HepG2 (cell line): ENCODE measurements around the gene MEG3. TPM values are rescaled to one million over a fixed set of nuclear protein-coding genes. Genes with fewer than 3 reads are reported as not detected.

Source experiments
- ATAC-seq: fragments of 200-7000 bp; cut with Tn5 transposase; 3 replicates; pipeline ENCODE4 v1.9.1; 2020; ENCODE audit warnings: mild to moderate bottlenecking, moderate library complexity
- BruUV-seq: library from RNA; stranded (reverse); fragments of 400-500 nt; replicated peaks from 2 replicates; lab custom pipeline; 2021; lab: Mats Ljungman, UMichigan
- CTCF ChIA-PET: fragments of 300-600 bp; formaldehyde crosslinking; extraction: SDS; loops from one replicate; lab custom pipeline; 2021; ENCODE audit warnings: low total read pairs, inconsistent platforms, low intra/inter-chr PET ratio; lab: Yijun Ruan, JAX
- POLR2A ChIA-PET: fragments of 350-600 bp; sonication (Branson Sonifier 250); formaldehyde crosslinking; loops from one replicate; lab custom pipeline; 2020; ENCODE audit warnings: antibody characterized with exemption, inconsistent platforms; lab: Yijun Ruan, JAX
- DNase-seq: peaks from one replicate; pipeline ENCODE4 v3.0.0-alpha.2; 2015; ENCODE audit warnings: low spot score
- FAIRE-seq: peaks from 3 replicates; lab custom pipeline; 2011; peaks lifted over from hg19 to GRCh38; lab: Jason Lieb, UNC
- H2AFZ ChIP-seq: one replicate; pipeline ENCODE4 v1.6.1; 2011; ENCODE audit warnings: low read length, inconsistent platforms
- H3K27ac ChIP-seq: fragments of 300-600 bp; 3 replicates; pipeline ENCODE4 v1.8.0; 2011; ENCODE audit warnings: mixed run types, mild to moderate bottlenecking, mixed read lengths, low read length, inconsistent platforms; ENCODE audit not compliant: insufficient read depth; ENCODE audit errors: extremely low read length
- H3K27me3 ChIP-seq, 2 experiments: fragments of 200-600 bp in 1 of 2; 2 replicates in 1 of 2; 3 replicates in 1 of 2; pipeline versions ENCODE4 v1.6.0 to v1.8.0; 2011; ENCODE audit warnings: low read length in 2 of 2, mild to moderate bottlenecking in 2 of 2, moderate library complexity in 2 of 2, inconsistent platforms in 1 of 2; ENCODE audit not compliant: insufficient read depth in 2 of 2, control insufficient read depth in 1 of 2
- H3K36me3 ChIP-seq, 2 experiments: fragments of 200-600 bp in 1 of 2; replicated peaks in 1 of 2; 2 replicates in 1 of 2; 3 replicates in 1 of 2; pipeline versions ENCODE4 v1.5.1 to v1.8.0; 2011; ENCODE audit warnings: low read length in 2 of 2, inconsistent platforms in 1 of 2; ENCODE audit not compliant: insufficient read depth in 2 of 2, control insufficient read depth in 1 of 2
- H3K4me1 ChIP-seq: 2 replicates; pipeline ENCODE4 v1.5.1; 2012; ENCODE audit warnings: low read length, inconsistent platforms; ENCODE audit not compliant: insufficient read depth
- H3K4me2 ChIP-seq: 2 replicates; pipeline ENCODE4 v1.6.0; 2011; ENCODE audit warnings: low read depth, low read length, inconsistent platforms
- H3K4me3 ChIP-seq, 3 experiments: fragments of 200-600 bp in 1 of 3; sonication (generic), shearing (Covaris generic) in 1 of 3; replicated peaks in 1 of 3; 2 replicates each; pipeline ENCODE4 v1.5.1; 2011 to 2016; ENCODE audit warnings: low read length in 3 of 3, inconsistent platforms in 2 of 3, low read depth in 2 of 3, mild to moderate bottlenecking in 2 of 3, control low read depth in 1 of 3, mixed read lengths in 1 of 3; ENCODE audit not compliant: insufficient read depth in 1 of 3
- H3K79me2 ChIP-seq: one replicate; pipeline ENCODE4 v1.6.1; 2011; ENCODE audit warnings: low read length, inconsistent platforms; ENCODE audit not compliant: insufficient read depth
- H3K9ac ChIP-seq: 2 replicates; pipeline ENCODE4 v1.6.0; 2011; ENCODE audit warnings: mild to moderate bottlenecking, low read depth, low read length, inconsistent platforms; ENCODE audit not compliant: insufficient read depth
- H3K9me3 ChIP-seq: 2 replicates; pipeline ENCODE4 v1.5.1; 2012; ENCODE audit warnings: mild to moderate bottlenecking, low read length
- H4K20me1 ChIP-seq: 2 replicates; pipeline ENCODE4 v1.6.0; 2011; ENCODE audit warnings: inconsistent platforms, mild to moderate bottlenecking, low read length, moderate library complexity; ENCODE audit not compliant: insufficient read depth
- MAFG ChIP-seq: sonication (generic); formaldehyde crosslinking; IDR thresholded peaks from 2 replicates; pipeline ENCODE4 v1.5.1; 2020; ENCODE audit warnings: mild to moderate bottlenecking, missing genetic modification reagents
- ZMAT5 ChIP-seq: sonication (generic); formaldehyde crosslinking; IDR thresholded peaks from 2 replicates; pipeline ENCODE4 v1.5.0; 2020; ENCODE audit warnings: mild to moderate bottlenecking, low read depth, missing genetic modification reagents, borderline replicate concordance
- ZNF577 ChIP-seq: sonication (generic); formaldehyde crosslinking; IDR thresholded peaks from 2 replicates; pipeline ENCODE4 v1.4.0; 2020; ENCODE audit warnings: mild to moderate bottlenecking, low read depth, missing genetic modification reagents, borderline replicate concordance
- WGBS: methylation state at CpG from one replicate; pipeline ENCODE4 v1.1.6; 2017; ENCODE audit warnings: low lambda C conversion rate; 5-methylcytosine and 5-hydroxymethylcytosine counted together
- in situ Hi-C: cut with HindIII; loops from 2 replicates; pipeline ENCODE4 v1.10.0; 2017; ENCODE audit warnings: low pct_unique_long_range_greater_than_20kb; ENCODE audit not compliant: extremely low pct_ligation_motif_present
- intact Hi-C: fragments of 100-400 bp; cut with micrococcal nuclease; formaldehyde crosslinking; loops from one replicate; pipeline ENCODE4 v1.10.0; 2022; ENCODE audit not compliant: unreplicated experiment
- polyA plus RNA-seq, 8 experiments: library from polyadenylated mRNA; depleted of rRNA in 3 of 8; stranded (reverse) in 7 of 8; unstranded in 1 of 8; fragments of >200 nt; fragmentation: Illumina TruSeq in 4 of 8; extraction: Trizol in 4 of 8; gene quantifications; 2 replicates each; pipeline versions ENCODE4 v1.2.1 to v1.2.3, GENCODE V29; 2011 to 2016; ENCODE audit warnings: low read depth in 4 of 8, missing spikeins in 1 of 8, mixed read lengths in 1 of 8; ENCODE audit not compliant: insufficient read depth in 1 of 8
- total RNA-seq, 5 experiments: library from RNA; depleted of rRNA; stranded (reverse); fragments of >200 nt; fragmentation: Illumina TruSeq; extraction: Trizol; gene quantifications; 2 replicates each; pipeline ENCODE4 v1.2.3, GENCODE V29; 2016; ENCODE audit warnings: low read depth in 1 of 5
- TF ChIP-seq, protein P1 (sequence below): sonication (generic); formaldehyde crosslinking; IDR thresholded peaks from one replicate; pipeline ENCODE4 v1.5.1; 2020; ENCODE audit warnings: mild to moderate bottlenecking, missing genetic modification reagents; ENCODE audit errors: not compliant biosample characterization
- TF ChIP-seq, protein P2 (sequence below): sonication (generic); formaldehyde crosslinking; IDR thresholded peaks from 2 replicates; pipeline ENCODE4 v1.4.0; 2020; ENCODE audit warnings: mild to moderate bottlenecking, missing genetic modification reagents
- TF ChIP-seq, protein P3 (sequence below): sonication (generic); formaldehyde crosslinking; IDR thresholded peaks from 2 replicates; pipeline ENCODE4 v1.8.1; 2023; ENCODE audit warnings: missing genetic modification reagents, mild to moderate bottlenecking, borderline replicate concordance
- TF ChIP-seq, protein P4 (sequence below): IDR thresholded peaks from 2 replicates; pipeline ENCODE4 v1.6.1; 2018; ENCODE audit warnings: missing genetic modification reagents, mild to moderate bottlenecking, missing compliant biosample characterization

The MEG3 gene
- total and polyA plus RNA-seq, 2 of the 13 experiments (the other 11 are each of a cell fraction or from before 2014, with no cell fraction given): 0.17 TPM; not detected in 1

GRCh38 chr14:100836941-100837804 lies 11.3 kb downstream of the MEG3 start:
- intact Hi-C loops: no loop called here
- no peak for DNase-seq
- no TSS peak for BruUV-seq
- TF ChIP-seq MAFG (CRISPR knock-in tag) (no peak), ZMAT5 (CRISPR knock-in tag) (no peak), ZNF577 (no peak)
- TF ChIP-seq, protein P1, sequence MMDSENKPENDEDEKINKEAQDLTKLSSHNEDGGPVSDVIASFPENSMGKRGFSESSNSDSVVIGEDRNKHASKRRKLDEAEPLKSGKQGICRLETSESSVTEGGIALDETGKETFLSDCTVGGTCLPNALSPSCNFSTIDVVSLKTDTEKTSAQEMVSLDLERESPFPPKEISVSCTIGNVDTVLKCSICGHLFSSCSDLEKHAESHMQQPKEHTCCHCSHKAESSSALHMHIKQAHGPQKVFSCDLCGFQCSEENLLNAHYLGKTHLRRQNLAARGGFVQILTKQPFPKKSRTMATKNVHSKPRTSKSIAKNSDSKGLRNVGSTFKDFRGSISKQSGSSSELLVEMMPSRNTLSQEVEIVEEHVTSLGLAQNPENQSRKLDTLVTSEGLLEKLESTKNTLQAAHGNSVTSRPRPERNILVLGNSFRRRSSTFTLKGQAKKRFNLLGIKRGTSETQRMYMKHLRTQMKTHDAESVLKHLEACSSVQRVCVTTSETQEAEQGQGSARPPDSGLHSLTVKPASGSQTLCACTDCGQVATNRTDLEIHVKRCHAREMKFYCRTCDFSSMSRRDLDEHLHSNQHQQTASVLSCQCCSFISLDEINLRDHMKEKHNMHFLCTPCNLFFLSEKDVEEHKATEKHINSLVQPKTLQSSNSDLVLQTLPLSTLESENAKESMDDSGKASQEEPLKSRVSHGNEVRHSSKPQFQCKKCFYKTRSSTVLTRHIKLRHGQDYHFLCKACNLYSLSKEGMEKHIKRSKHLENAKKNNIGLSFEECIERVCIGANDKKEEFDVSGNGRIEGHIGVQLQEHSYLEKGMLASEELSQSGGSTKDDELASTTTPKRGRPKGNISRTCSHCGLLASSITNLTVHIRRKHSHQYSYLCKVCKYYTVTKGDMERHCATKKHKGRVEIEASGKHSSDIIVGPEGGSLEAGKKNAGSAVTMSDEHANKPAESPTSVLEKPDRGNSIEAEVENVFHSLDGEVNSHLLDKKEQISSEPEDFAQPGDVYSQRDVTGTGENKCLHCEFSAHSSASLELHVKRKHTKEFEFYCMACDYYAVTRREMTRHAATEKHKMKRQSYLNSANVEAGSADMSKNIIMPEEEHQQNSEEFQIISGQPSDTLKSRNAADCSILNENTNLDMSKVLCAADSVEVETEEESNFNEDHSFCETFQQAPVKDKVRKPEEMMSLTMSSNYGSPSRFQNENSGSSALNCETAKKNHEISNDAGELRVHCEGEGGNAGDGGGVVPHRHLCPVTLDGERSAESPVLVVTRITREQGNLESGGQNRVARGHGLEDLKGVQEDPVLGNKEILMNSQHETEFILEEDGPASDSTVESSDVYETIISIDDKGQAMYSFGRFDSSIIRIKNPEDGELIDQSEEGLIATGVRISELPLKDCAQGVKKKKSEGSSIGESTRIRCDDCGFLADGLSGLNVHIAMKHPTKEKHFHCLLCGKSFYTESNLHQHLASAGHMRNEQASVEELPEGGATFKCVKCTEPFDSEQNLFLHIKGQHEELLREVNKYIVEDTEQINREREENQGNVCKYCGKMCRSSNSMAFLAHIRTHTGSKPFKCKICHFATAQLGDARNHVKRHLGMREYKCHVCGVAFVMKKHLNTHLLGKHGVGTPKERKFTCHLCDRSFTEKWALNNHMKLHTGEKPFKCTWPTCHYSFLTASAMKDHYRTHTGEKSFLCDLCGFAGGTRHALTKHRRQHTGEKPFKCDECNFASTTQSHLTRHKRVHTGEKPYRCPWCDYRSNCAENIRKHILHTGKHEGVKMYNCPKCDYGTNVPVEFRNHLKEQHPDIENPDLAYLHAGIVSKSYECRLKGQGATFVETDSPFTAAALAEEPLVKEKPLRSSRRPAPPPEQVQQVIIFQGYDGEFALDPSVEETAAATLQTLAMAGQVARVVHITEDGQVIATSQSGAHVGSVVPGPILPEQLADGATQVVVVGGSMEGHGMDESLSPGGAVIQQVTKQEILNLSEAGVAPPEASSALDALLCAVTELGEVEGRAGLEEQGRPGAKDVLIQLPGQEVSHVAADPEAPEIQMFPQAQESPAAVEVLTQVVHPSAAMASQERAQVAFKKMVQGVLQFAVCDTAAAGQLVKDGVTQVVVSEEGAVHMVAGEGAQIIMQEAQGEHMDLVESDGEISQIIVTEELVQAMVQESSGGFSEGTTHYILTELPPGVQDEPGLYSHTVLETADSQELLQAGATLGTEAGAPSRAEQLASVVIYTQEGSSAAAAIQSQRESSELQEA (CRISPR knock-in tag): no peak
- TF ChIP-seq, protein P2, sequence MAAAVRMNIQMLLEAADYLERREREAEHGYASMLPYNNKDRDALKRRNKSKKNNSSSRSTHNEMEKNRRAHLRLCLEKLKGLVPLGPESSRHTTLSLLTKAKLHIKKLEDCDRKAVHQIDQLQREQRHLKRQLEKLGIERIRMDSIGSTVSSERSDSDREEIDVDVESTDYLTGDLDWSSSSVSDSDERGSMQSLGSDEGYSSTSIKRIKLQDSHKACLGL: no peak
- TF ChIP-seq, protein P3, sequence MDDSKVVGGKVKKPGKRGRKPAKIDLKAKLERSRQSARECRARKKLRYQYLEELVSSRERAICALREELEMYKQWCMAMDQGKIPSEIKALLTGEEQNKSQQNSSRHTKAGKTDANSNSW (CRISPR knock-in tag): no peak
- TF ChIP-seq, protein P4, sequence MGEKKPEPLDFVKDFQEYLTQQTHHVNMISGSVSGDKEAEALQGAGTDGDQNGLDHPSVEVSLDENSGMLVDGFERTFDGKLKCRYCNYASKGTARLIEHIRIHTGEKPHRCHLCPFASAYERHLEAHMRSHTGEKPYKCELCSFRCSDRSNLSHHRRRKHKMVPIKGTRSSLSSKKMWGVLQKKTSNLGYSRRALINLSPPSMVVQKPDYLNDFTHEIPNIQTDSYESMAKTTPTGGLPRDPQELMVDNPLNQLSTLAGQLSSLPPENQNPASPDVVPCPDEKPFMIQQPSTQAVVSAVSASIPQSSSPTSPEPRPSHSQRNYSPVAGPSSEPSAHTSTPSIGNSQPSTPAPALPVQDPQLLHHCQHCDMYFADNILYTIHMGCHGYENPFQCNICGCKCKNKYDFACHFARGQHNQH (CRISPR knock-in tag): no peak

More at GRCh38 chr14:100836941-100837804, 11.3 kb downstream of the MEG3 start:
- H3K9me3 ChIP-seq: no peaks in the 10 kb centered on the region
- H3K79me2 ChIP-seq: no peaks in the 10 kb centered on the region
- ChIA-PET CTCF (no interaction called here), POLR2A (interaction anchor here (0.6 kb wide), 1 partner anchor 62 kb away, joined by 3 read pairs; no protein-coding TSS in a partner anchor)
- H3K4me3 ChIP-seq: no peak overlapping the region
- H3K4me1 ChIP-seq: peaks cover 61% of the 10 kb centered on the region
- 71% methylated on average over 16 of the region's 26 CpGs for WGBS
- FAIRE-seq (no peak), ATAC-seq (no peak)
- H3K9ac ChIP-seq: no peak overlapping the region
- H4K20me1 ChIP-seq: no peaks in the 10 kb centered on the region
- H3K36me3 ChIP-seq: no peaks in the 10 kb centered on the region
- H2AFZ ChIP-seq: no peak overlapping the region
- no peak overlapping the region for H3K4me2 ChIP-seq
- in situ Hi-C loops: no loop called here
- H3K27ac ChIP-seq: no peak overlapping the region
- H3K27me3 ChIP-seq: no peaks in the 10 kb centered on the region
